Hepatocyte (in vitro differentiated cells): Measurements from ENCODE around the gene BEND6. TPM values are rescaled to one million over a fixed set of nuclear protein-coding genes. Genes with fewer than 3 reads are reported as not detected.
"Not testable (repeated sequence)": the region's sequence is repeated elsewhere in the genome, so short reads cannot be mapped to it uniquely, and the experiment has no call there.

Source experiments
- DNase-seq: peaks from one replicate; pipeline ENCODE4 v3.0.0-alpha.2; 2016; ENCODE audit warnings: low spot score
- H2AFZ ChIP-seq: fragments of 200-600 bp; sonication (generic); 2 replicates; pipeline ENCODE4 v1.6.0; 2016; ENCODE audit warnings: antibody characterized with exemption, mild to moderate bottlenecking
- H3K27ac ChIP-seq: fragments of 200-600 bp; sonication (generic); 2 replicates; pipeline ENCODE4 v1.5.1; 2016; ENCODE audit warnings: mild to moderate bottlenecking
- H3K27me3 ChIP-seq: fragments of 200-600 bp; sonication (generic); 2 replicates; pipeline ENCODE4 v1.6.1; 2016
- H3K36me3 ChIP-seq: fragments of 200-600 bp; sonication (generic); replicated peaks from 2 replicates; pipeline ENCODE4 v1.5.1; 2016; ENCODE audit warnings: low read depth; ENCODE audit not compliant: insufficient read depth
- H3K4me1 ChIP-seq: fragments of 200-600 bp; sonication (generic); 2 replicates; pipeline ENCODE4 v1.5.1; 2016; ENCODE audit warnings: mild to moderate bottlenecking, moderate library complexity; ENCODE audit not compliant: insufficient read depth
- H3K4me2 ChIP-seq: fragments of 200-600 bp; sonication (generic); 2 replicates; pipeline ENCODE4 v1.6.0; 2016
- H3K4me3 ChIP-seq: fragments of 200-600 bp; sonication (generic); 2 replicates; pipeline ENCODE4 v1.5.1; 2016; ENCODE audit warnings: mild to moderate bottlenecking
- H3K79me2 ChIP-seq: fragments of 200-600 bp; sonication (generic); 2 replicates; pipeline ENCODE4 v1.6.0; 2017; ENCODE audit warnings: mild to moderate bottlenecking
- H3K9me2 ChIP-seq: fragments of 200-600 bp; sonication (generic); replicated peaks from 2 replicates; pipeline ENCODE4 v1.6.0; 2017; ENCODE audit warnings: mild to moderate bottlenecking; ENCODE audit not compliant: insufficient read depth
- H3K9me3 ChIP-seq: fragments of 200-600 bp; sonication (generic); 2 replicates; pipeline ENCODE4 v1.5.1; 2016; ENCODE audit warnings: low read depth, mild to moderate bottlenecking
- H4K20me1 ChIP-seq: fragments of 200-600 bp; sonication (generic); 2 replicates; pipeline ENCODE4 v1.6.0; 2016; ENCODE audit warnings: mild to moderate bottlenecking; ENCODE audit not compliant: insufficient read depth, poor library complexity, severe bottlenecking
- EZH2 ChIP-seq: fragments of 200-600 bp; sonication (generic); IDR thresholded peaks from 2 replicates; pipeline ENCODE4 v1.6.1; 2016; ENCODE audit warnings: antibody characterized with exemption, mild to moderate bottlenecking, borderline replicate concordance
- EZH2phosphoT487 ChIP-seq: fragments of 200-600 bp; sonication (generic); IDR thresholded peaks from one replicate; pipeline ENCODE4 v1.6.1; 2018; ENCODE audit warnings: antibody characterized with exemption, mild to moderate bottlenecking, low read depth, moderate library complexity; ENCODE audit not compliant: unreplicated experiment, severe bottlenecking
- WGBS: methylation state at CpG from one replicate; pipeline ENCODE4 v1.1.6; 2016; ENCODE audit warnings: low lambda C conversion rate; ENCODE audit errors: missing lambda C conversion rate; 5-methylcytosine and 5-hydroxymethylcytosine counted together
- polyA plus RNA-seq: library from polyadenylated mRNA; unstranded; fragments of >200 nt; fragmentation: Nextera tagmentation; extraction: Ambion mirVana; gene quantifications from 2 replicates; pipeline ENCODE4 v1.2.1, GENCODE V29; 2016
- total RNA-seq: library from RNA; depleted of rRNA; stranded (reverse); fragments of >200 nt; gene quantifications from 2 replicates; pipeline ENCODE4 v1.2.3, GENCODE V29; 2014
- TF ChIP-seq, protein P1 (sequence below): fragments of 200-600 bp; sonication (generic); IDR thresholded peaks from 2 replicates; pipeline ENCODE4 v1.5.1; 2016; ENCODE audit warnings: antibody characterized with exemption, mild to moderate bottlenecking; ENCODE audit not compliant: poor library complexity

BEND6 gene
- total and polyA plus RNA-seq, 2 experiments from 2014 or later = 1.2 to 2.0 TPM

DNA sequence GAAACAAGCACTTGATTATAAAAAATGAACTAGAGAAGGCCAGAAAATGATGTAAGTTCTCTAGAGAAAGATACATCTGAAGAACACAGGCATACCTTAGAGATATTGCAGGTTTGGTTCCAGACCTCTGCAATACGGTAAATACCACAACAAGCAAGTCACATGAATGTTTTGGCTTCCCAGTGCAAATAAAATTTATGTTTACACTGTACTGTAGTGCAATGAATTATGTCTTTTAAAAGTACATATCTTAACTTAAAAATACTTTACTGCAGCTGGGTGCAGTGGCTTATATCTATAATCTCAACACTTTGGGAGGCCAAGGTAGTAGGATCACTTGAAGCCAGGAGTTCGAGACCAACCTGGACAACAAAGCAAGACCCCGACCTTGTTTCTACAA lies 80.6 kb downstream of the BEND6 start:
- no peak overlapping the region for H3K27ac ChIP-seq
- no peaks in the 10 kb centered on the region for H3K79me2 ChIP-seq
- TF ChIP-seq EZH2phosphoT487 (no peak), EZH2 (no peak)
- TF ChIP-seq, protein P1, sequence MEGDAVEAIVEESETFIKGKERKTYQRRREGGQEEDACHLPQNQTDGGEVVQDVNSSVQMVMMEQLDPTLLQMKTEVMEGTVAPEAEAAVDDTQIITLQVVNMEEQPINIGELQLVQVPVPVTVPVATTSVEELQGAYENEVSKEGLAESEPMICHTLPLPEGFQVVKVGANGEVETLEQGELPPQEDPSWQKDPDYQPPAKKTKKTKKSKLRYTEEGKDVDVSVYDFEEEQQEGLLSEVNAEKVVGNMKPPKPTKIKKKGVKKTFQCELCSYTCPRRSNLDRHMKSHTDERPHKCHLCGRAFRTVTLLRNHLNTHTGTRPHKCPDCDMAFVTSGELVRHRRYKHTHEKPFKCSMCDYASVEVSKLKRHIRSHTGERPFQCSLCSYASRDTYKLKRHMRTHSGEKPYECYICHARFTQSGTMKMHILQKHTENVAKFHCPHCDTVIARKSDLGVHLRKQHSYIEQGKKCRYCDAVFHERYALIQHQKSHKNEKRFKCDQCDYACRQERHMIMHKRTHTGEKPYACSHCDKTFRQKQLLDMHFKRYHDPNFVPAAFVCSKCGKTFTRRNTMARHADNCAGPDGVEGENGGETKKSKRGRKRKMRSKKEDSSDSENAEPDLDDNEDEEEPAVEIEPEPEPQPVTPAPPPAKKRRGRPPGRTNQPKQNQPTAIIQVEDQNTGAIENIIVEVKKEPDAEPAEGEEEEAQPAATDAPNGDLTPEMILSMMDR = no peak
- no peaks in the 10 kb centered on the region for H3K27me3 ChIP-seq
- no peak overlapping the region for H3K4me3 ChIP-seq
- WGBS = 21% methylated on average over 3 of the region's 3 CpGs
- no peak overlapping the region for H3K4me2 ChIP-seq
- no peaks in the 10 kb centered on the region for H3K36me3 ChIP-seq
- H2AFZ ChIP-seq = no peak overlapping the region
- H3K4me1 ChIP-seq = no peaks in the 10 kb centered on the region
- no peaks in the 10 kb centered on the region for H4K20me1 ChIP-seq
- no peaks in the 10 kb centered on the region for H3K9me3 ChIP-seq
- no peaks in the 10 kb centered on the region for H3K9me2 ChIP-seq
- no peak for DNase-seq

DNA sequence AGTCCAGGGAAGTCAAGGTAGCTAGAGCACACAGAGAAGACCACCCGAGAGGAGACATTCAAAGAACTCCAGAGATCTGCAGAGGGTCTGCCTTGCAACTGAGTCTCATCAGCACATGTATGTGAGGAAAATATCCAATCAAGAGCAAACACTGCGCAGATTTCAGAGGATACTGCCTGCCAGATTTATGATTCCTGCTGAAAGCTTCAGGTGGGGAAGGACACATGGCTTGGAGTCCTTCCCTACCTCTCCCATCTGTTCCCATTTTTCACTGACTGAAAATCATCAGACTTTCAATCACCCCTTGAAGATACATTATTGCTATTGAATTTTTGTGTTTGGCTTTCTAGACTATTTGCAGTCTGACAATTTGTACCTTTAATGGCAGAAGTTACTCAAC lies 84.0 kb downstream of the BEND6 start:
- no peaks in the 10 kb centered on the region for H3K36me3 ChIP-seq
- no peak for DNase-seq
- 100% methylated on average over 2 of the region's 2 CpGs for WGBS
- no peaks in the 10 kb centered on the region for H3K79me2 ChIP-seq
- no peaks in the 10 kb centered on the region for H4K20me1 ChIP-seq
- H2AFZ ChIP-seq = no peak overlapping the region
- H3K4me3 ChIP-seq = no peak overlapping the region
- TF ChIP-seq EZH2 (no peak), EZH2phosphoT487 (no peak)
- TF ChIP-seq, protein P1 = no peak
- H3K4me2 ChIP-seq = no peak overlapping the region
- H3K9me2 ChIP-seq = no peaks in the 10 kb centered on the region
- H3K27ac ChIP-seq = no peak overlapping the region
- H3K4me1 ChIP-seq = no peaks in the 10 kb centered on the region
- H3K27me3 ChIP-seq = no peaks in the 10 kb centered on the region
- H3K9me3 ChIP-seq = no peaks in the 10 kb centered on the region

- Histone ChIP-seq H2AFZ (no peak overlapping the region), H3K9me2 (no peaks in the 10 kb centered on the region), H3K27ac (no peak overlapping the region), H3K27me3 (no peaks in the 10 kb centered on the region), H3K4me1 (no peaks in the 10 kb centered on the region), H4K20me1 (no peaks in the 10 kb centered on the region), H3K9me3 (no peaks in the 10 kb centered on the region), H3K4me3 (no peak overlapping the region), H3K79me2 (no peaks in the 10 kb centered on the region), H3K36me3 (no peaks in the 10 kb centered on the region), H3K4me2 (no peak overlapping the region)
- DNase-seq = no peak
- 88% methylated on average over 5 of the region's 5 CpGs for WGBS
- no peak for TF ChIP-seq EZH2phosphoT487
- TF ChIP-seq, protein P1 = no peak
- TF ChIP-seq EZH2 = no peak
Observed at GRCh38 chr6:57040011-57040410, 85.1 kb downstream of the BEND6 start.

DNA sequence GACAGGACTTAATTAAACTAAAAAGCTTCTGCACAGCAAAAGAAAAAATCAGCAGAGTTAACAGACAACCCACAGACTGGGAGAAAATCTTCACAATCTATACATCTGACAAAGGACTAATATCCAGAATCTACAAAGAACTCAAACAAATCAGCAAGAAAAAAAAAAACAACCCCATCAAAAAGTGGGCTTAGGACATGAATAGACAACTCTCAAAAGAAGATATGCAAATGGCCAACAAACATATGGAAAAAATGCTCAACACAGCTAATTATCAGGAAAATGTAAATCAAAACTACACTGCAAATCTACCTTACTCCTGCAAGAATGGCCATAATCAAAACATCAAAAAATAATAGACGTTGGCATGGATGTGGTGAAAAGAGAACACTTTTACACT lies 89.2 kb downstream of the BEND6 start:
- H3K27ac ChIP-seq, H3K9me3 ChIP-seq, H3K36me3 ChIP-seq, H3K9me2 ChIP-seq, H3K4me3 ChIP-seq, DNase-seq, H3K27me3 ChIP-seq, H3K4me2 ChIP-seq, H2AFZ ChIP-seq: not testable (repeated sequence)
- Histone ChIP-seq H3K4me1 (peaks cover 12% of the 10 kb centered on the region), H4K20me1 (peaks cover 11% of the 10 kb centered on the region), H3K79me2 (peaks cover 12% of the 10 kb centered on the region)
- 97% methylated on average over 1 of the region's 1 CpG for WGBS
